Esophagus muscularis mucosa (tissue), 3 donors: Measurements from ENCODE around the gene MDM2.

ENCODE experiments used
- POLR2A ChIP-seq: fragments of 450-650 bp; IDR thresholded peaks from one replicate; pipeline ENCODE4 v1.6.1; 2017; ENCODE audit warnings: antibody characterized with exemption, moderate library complexity, mild to moderate bottlenecking, low read depth
- TF ChIP-seq, protein P1 (sequence below), 3 experiments: fragments of 200-600 bp in 2 of 3; fragments of 450-650 bp in 1 of 3; sonication (generic) in 2 of 3; IDR thresholded peaks; one replicate each; pipeline ENCODE4 v1.5.1; 2017 to 2019; ENCODE audit warnings: antibody characterized with exemption in 3 of 3, mild to moderate bottlenecking in 2 of 3, moderate library complexity in 1 of 3

DNA sequence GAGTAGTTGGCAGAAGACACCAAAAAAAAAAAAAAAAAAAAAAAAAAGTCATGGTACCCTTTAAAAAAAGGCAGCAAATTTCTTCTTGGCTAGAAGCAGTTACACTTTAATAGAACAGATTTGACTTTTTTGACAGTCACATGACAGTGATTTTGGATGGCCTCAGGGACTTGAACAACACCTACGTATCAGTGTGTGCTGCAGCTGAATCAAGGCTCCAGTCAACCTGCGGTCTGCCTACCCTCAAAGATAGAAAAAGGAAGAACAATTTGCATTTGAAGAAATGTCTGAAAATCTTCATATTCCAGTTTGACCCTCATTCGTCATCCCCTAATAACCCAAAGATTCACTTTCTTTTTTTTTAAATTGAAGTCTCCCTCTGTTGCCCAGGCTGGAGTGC lies 53.9 kb downstream of the MDM2 start:
- TF ChIP-seq, protein P1, sequence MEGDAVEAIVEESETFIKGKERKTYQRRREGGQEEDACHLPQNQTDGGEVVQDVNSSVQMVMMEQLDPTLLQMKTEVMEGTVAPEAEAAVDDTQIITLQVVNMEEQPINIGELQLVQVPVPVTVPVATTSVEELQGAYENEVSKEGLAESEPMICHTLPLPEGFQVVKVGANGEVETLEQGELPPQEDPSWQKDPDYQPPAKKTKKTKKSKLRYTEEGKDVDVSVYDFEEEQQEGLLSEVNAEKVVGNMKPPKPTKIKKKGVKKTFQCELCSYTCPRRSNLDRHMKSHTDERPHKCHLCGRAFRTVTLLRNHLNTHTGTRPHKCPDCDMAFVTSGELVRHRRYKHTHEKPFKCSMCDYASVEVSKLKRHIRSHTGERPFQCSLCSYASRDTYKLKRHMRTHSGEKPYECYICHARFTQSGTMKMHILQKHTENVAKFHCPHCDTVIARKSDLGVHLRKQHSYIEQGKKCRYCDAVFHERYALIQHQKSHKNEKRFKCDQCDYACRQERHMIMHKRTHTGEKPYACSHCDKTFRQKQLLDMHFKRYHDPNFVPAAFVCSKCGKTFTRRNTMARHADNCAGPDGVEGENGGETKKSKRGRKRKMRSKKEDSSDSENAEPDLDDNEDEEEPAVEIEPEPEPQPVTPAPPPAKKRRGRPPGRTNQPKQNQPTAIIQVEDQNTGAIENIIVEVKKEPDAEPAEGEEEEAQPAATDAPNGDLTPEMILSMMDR (IDR thresholded peaks at IDR 0.05) = no peak
- TF ChIP-seq POLR2A = no peak
